Islet of Langerhans (tissue), 1 donor: Measurements from ENCODE around the gene SENP2.
"Not testable (repeated sequence)": the region's sequence is repeated elsewhere in the genome, so short reads cannot be mapped to it uniquely, and the experiment has no call there.

Source experiments
- FAIRE-seq: peaks from one replicate; lab custom pipeline; 2011; peaks lifted over from hg19 to GRCh38; lab: Jason Lieb, UNC

The SENP2 gene

GRCh38 chr3:185586686-185587039 is 568 bp downstream of the SENP2 start:
- FAIRE-seq: no peak

- FAIRE-seq: no peak
Observed at GRCh38 chr3:185594073-185594472, 8.0 kb downstream of the SENP2 start.

GRCh38 chr3:185595526-185595925 is 9.4 kb downstream of the SENP2 start:
- FAIRE-seq: no peak

GRCh38 chr3:185605566-185605965 is 19.5 kb downstream of the SENP2 start:
- FAIRE-seq: no peak

GRCh38 chr3:185606196-185606595 is 20.1 kb downstream of the SENP2 start:
- no peak for FAIRE-seq

- FAIRE-seq: no peak
Observed at GRCh38 chr3:185613016-185613415, 26.9 kb downstream of the SENP2 start.

- FAIRE-seq: no peak
Observed at GRCh38 chr3:185623939-185624665, 38.0 kb downstream of the SENP2 start.

GRCh38 chr3:185625784-185626183 is 39.7 kb downstream of the SENP2 start:
- no peak for FAIRE-seq

- no peak for FAIRE-seq
Observed at GRCh38 chr3:185629554-185630181, 43.6 kb downstream of the SENP2 start.

- FAIRE-seq: no peak
Observed at GRCh38 chr3:185630182-185630622, 44.1 kb downstream of the SENP2 start.

- FAIRE-seq: no peak
Observed at GRCh38 chr3:185631108-185631507, 45.0 kb downstream of the SENP2 start.

GRCh38 chr3:185631508-185632206 is 45.6 kb downstream of the SENP2 start:
- no peak for FAIRE-seq

GRCh38 chr3:185632996-185633395 is 46.9 kb downstream of the SENP2 start:
- FAIRE-seq: no peak

GRCh38 chr3:185637388-185637787 is 51.3 kb downstream of the SENP2 start:
- FAIRE-seq: no peak

- FAIRE-seq: not testable (repeated sequence)
Observed at GRCh38 chr3:185638651-185639050, 52.6 kb downstream of the SENP2 start.

- no peak for FAIRE-seq
Observed at GRCh38 chr3:185639632-185640206, 53.6 kb downstream of the SENP2 start.

- no peak for FAIRE-seq
Observed at GRCh38 chr3:185640308-185640707, 54.2 kb downstream of the SENP2 start.

GRCh38 chr3:185645191-185645590 is 59.1 kb downstream of the SENP2 start:
- not testable (repeated sequence) for FAIRE-seq

GRCh38 chr3:185645596-185646381 is 59.7 kb downstream of the SENP2 start:
- FAIRE-seq: no peak

GRCh38 chr3:185646382-185647133 is 60.5 kb downstream of the SENP2 start:
- FAIRE-seq: no peak

GRCh38 chr3:185647134-185647879 is 61.2 kb downstream of the SENP2 start:
- FAIRE-seq: no peak
